GM18870 (cell line): ENCODE results near the gene AKR1C1.
"Not testable (repeated sequence)": the region's sequence is repeated elsewhere in the genome, so short reads cannot be mapped to it uniquely, and the experiment has no call there.

ENCODE experiments used
- ATAC-seq: cut with Tn5 transposase; IDR thresholded peaks from one replicate; pipeline ENCODE4 v1.9.1; 2021; ENCODE audit warnings: moderate library complexity; ENCODE audit not compliant: unreplicated experiment

The AKR1C1 gene

GRCh38 chr10:5014200-5014910, 51.1 kb downstream of the AKR1C1 start:
- ATAC-seq = not testable (repeated sequence)

DNA sequence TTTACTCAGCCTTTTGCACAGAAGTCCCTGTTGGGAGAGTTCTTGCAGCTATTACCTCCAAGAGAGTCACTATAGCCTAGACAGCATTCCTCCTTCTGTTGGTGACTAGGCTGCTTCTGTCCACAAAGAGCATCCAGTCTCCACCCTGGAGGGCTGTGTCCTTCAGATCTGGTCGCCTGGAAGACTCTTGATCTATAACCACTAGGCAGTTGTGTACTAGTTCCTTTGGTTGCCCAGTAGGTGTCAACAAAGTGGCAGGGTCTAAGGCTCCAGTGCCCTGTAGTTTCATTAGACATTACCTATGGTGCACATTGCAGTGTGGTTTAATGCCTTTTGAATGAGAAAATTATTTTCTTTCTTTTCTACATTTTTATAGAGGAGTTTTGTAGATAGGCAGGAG, 51.7 kb downstream of the AKR1C1 start:
- no peak for ATAC-seq

- no peak for ATAC-seq
Observed at GRCh38 chr10:5018134-5018533, 54.9 kb downstream of the AKR1C1 start.

DNA sequence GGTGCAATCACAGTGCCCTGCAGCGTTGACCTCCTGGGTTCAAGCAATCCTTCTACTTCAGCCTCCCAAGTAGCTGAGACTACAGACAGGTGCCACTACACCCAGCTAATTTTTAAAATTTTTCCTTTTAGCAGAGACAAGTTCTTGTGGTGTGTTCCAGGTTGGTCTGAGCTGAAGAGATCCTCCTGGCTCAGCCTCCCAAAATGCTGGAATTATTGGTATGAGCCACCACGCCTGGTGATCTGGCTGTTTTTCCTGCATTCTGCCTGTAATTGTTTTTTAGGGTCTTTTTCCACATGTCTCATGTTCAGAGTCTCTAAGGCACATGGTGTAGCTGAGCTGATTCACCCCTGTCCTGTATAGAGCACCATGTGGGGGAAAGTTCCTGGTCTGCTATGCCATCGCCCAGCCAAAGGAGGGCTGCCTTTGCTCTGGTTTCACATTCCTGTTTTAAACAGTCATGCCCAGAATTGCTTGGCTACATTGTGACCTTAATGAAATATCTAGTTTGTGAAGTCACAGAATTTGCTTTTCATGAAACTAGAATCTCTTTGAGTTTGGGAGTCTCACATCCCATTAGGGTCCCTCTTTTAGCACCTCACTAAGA, 55.6 kb downstream of the AKR1C1 start:
- ATAC-seq = not testable (repeated sequence)

GRCh38 chr10:5019770-5020612, 56.8 kb downstream of the AKR1C1 start:
- not testable (repeated sequence) for ATAC-seq

DNA sequence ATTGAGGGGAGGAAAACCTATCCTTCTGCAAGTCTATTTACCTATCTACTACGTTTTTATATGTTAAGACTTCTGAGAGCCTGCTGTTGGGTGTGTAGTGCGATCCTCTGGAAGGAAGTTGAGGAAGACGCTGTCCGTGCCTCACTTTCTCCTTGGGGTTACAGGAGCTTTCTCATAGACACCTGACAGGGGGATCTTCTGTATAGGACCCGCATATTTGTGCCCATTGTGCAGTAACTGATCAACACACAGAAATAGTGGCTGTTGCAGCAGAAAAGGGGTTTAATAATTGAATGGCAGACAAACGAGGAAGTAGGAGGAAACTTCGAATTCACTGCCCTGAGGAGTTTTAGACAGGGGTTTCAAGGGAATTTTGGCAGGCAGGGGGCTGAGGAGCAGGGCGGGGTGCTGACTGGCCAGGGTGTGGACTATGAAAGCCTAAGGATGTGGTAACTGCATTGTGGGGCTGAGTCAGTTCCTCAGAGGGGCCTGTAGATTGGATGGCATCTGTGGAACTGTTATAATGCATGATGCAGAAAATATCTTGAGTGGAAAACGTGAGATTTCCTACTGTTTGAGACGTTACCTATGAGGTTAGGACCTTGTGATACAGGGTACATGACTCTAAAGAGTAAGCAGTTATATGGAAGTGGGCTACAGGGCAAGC, 58.5 kb downstream of the AKR1C1 start:
- ATAC-seq = not testable (repeated sequence)

- no peak for ATAC-seq
Observed at GRCh38 chr10:5023177-5023805, 60.1 kb downstream of the AKR1C1 start.

GRCh38 chr10:5025461-5025881, 62.3 kb downstream of the AKR1C1 start:
- not testable (repeated sequence) for ATAC-seq

DNA sequence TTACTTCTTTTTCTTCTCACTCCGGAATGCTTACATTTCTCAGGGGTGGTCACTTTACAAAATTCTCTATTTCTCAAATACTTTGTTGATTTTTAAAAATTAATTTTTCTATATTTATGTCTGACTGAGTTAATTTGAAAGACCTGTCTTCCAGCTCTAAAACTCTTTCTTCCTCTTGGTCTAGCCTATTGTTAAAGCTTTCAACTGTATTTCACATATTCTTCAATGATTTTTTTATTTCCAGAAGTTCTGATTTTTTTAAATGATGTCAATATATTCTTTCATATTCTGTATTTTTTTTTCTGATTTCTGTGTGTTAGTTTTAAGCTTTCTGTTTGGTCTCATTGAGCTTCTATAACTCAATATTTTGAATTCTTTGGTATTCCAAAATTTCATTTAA, 67.8 kb downstream of the AKR1C1 start:
- ATAC-seq = no peak

GRCh38 chr10:5031588-5031987, 68.4 kb downstream of the AKR1C1 start:
- not testable (repeated sequence) for ATAC-seq

DNA sequence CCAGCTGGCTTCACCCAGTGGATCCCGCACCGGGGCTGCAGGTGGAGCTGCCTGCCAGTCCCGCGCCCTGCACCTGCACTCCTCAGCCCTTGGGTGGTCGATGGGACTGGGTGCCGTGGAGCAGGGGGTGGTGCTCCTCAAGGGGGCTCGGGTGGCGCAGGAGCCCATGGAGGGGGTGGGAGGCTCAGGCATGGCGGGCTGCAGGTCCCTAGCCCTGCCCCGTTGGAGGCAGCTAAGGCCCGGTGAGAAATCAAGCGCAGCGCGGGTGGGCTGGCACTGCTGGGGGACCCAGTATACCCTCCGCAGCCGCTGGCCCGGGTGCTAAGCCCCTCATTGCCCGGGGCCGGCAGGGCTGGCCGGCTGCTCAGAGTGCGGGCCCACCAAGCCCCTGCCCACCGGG, 69.2 kb downstream of the AKR1C1 start:
- not testable (repeated sequence) for ATAC-seq
